IMR-90 (cell line): Measurements from ENCODE around the gene KL. TPM values are rescaled to one million over a fixed set of nuclear protein-coding genes. Genes with fewer than 3 reads are reported as not detected.

Experiments
- ATAC-seq: fragments of 200-7000 bp; cut with Tn5 transposase; 2 replicates; pipeline ENCODE4 v1.9.1; 2020; ENCODE audit warnings: low read depth, mild to moderate bottlenecking, moderate library complexity
- BruUV-seq: library from RNA; stranded (reverse); fragments of 400-500 nt; replicated peaks from 2 replicates; lab custom pipeline; 2021; lab: Mats Ljungman, UMichigan
- CTCF ChIA-PET: fragments of 300-600 bp; formaldehyde crosslinking; extraction: SDS; loops from one replicate; lab custom pipeline; 2021; ENCODE audit warnings: antibody characterized with exemption; lab: Yijun Ruan, JAX
- POLR2A ChIA-PET: fragments of 300-600 bp; sonication (Branson Sonifier 250); formaldehyde crosslinking; loops from one replicate; lab custom pipeline; 2022; ENCODE audit warnings: antibody characterized with exemption; ENCODE audit not compliant: unreplicated experiment; lab: Charles Lee
- DNase-seq: peaks from one replicate; pipeline ENCODE4 v3.0.0; 2013
- H2AFZ ChIP-seq: replicated peaks from 2 replicates; pipeline ENCODE3; 2013; ENCODE audit warnings: low read length, mild to moderate bottlenecking; ENCODE audit not compliant: poor library complexity
- H2AK5ac ChIP-seq: 2 replicates; pipeline ENCODE4 v1.6.1; 2013; ENCODE audit warnings: low read depth, low read length, inconsistent platforms
- H2AK9ac ChIP-seq: replicated peaks from 2 replicates; pipeline ENCODE3; 2013; ENCODE audit warnings: mild to moderate bottlenecking, low read depth, low read length, moderate library complexity; ENCODE audit not compliant: poor library complexity
- H2BK120ac ChIP-seq: 2 replicates; pipeline ENCODE4 v1.6.1; 2013; ENCODE audit warnings: low read depth, low read length, inconsistent platforms
- H2BK15ac ChIP-seq: 3 replicates; pipeline ENCODE4 v1.6.1; 2013; ENCODE audit warnings: low read depth, low read length, inconsistent platforms
- H2BK20ac ChIP-seq: 2 replicates; pipeline ENCODE4 v1.6.1; 2013; ENCODE audit warnings: low read depth, mild to moderate bottlenecking, inconsistent platforms, low read length, moderate library complexity
- H2BK5ac ChIP-seq: 2 replicates; pipeline ENCODE4 v1.6.1; 2013; ENCODE audit warnings: mild to moderate bottlenecking, low read depth, low read length, inconsistent platforms; ENCODE audit not compliant: poor library complexity, severe bottlenecking
- H3K14ac ChIP-seq: replicated peaks from 2 replicates; pipeline ENCODE4 v1.6.1; 2013; ENCODE audit warnings: low read depth, low read length, inconsistent platforms
- H3K18ac ChIP-seq: 2 replicates; pipeline ENCODE4 v1.6.1; 2013; ENCODE audit warnings: low read depth, low read length, control low read depth
- H3K23ac ChIP-seq: 2 replicates; pipeline ENCODE4 v1.6.1; 2013; ENCODE audit warnings: low read depth, low read length, inconsistent platforms
- H3K27ac ChIP-seq: 2 replicates; pipeline ENCODE4 v1.5.1; 2013; ENCODE audit warnings: mild to moderate bottlenecking, control low read depth, low read length; ENCODE audit not compliant: insufficient read depth
- H3K27me3 ChIP-seq: 2 replicates; pipeline ENCODE4 v1.6.1; 2013; ENCODE audit warnings: low read length; ENCODE audit not compliant: control insufficient read depth, insufficient read depth
- H3K36me3 ChIP-seq: 2 replicates; pipeline ENCODE4 v1.6.1; 2013; ENCODE audit warnings: low read length, mixed read lengths; ENCODE audit not compliant: control insufficient read depth, insufficient read depth
- H3K4ac ChIP-seq: 2 replicates; pipeline ENCODE4 v1.6.1; 2013; ENCODE audit warnings: low read depth, low read length, inconsistent platforms
- H3K4me1 ChIP-seq: 2 replicates; pipeline ENCODE4 v1.6.1; 2013; ENCODE audit warnings: low read length, mixed read lengths; ENCODE audit not compliant: control insufficient read depth, insufficient read depth
- H3K4me2 ChIP-seq: 2 replicates; pipeline ENCODE4 v1.6.1; 2013; ENCODE audit warnings: low read depth, mild to moderate bottlenecking, control low read depth, low read length, moderate library complexity
- H3K4me3 ChIP-seq: 2 replicates; pipeline ENCODE4 v1.5.1; 2013; ENCODE audit warnings: low read depth, mild to moderate bottlenecking, control low read depth, low read length, moderate library complexity; ENCODE audit not compliant: insufficient read depth
- H3K56ac ChIP-seq: 2 replicates; pipeline ENCODE4 v1.6.1; 2013; ENCODE audit warnings: low read length, inconsistent platforms; ENCODE audit not compliant: insufficient read depth; ENCODE audit errors: extremely low read depth
- H3K79me1 ChIP-seq, 2 experiments: 2 replicates each; pipeline ENCODE4 v1.6.1; 2013; ENCODE audit warnings: low read length in 2 of 2, inconsistent platforms in 1 of 2, low read depth in 1 of 2
- H3K9ac ChIP-seq: 2 replicates; pipeline ENCODE4 v1.6.1; 2013; ENCODE audit warnings: low read depth, low read length, control low read depth
- H3K9me1 ChIP-seq: 2 replicates; pipeline ENCODE4 v1.6.1; 2013; ENCODE audit warnings: low read length, inconsistent platforms; ENCODE audit not compliant: insufficient read depth
- H3K9me3 ChIP-seq: 2 replicates; pipeline ENCODE4 v1.6.1; 2013; ENCODE audit warnings: low read length; ENCODE audit not compliant: control insufficient read depth, insufficient read depth
- H4K20me1 ChIP-seq: 2 replicates; pipeline ENCODE4 v1.6.1; 2013; ENCODE audit warnings: low read length, inconsistent platforms; ENCODE audit not compliant: insufficient read depth
- H4K5ac ChIP-seq: 2 replicates; pipeline ENCODE4 v1.6.1; 2013; ENCODE audit warnings: mild to moderate bottlenecking, low read depth, low read length, control low read depth
- H4K8ac ChIP-seq, 2 experiments: 2 replicates each; pipeline ENCODE4 v1.6.1; 2013; ENCODE audit warnings: low read depth in 2 of 2, low read length in 2 of 2, control low read depth in 1 of 2, inconsistent platforms in 1 of 2
- H4K91ac ChIP-seq: 2 replicates; pipeline ENCODE4 v1.6.1; 2013; ENCODE audit warnings: low read depth, low read length, inconsistent platforms; ENCODE audit not compliant: insufficient read depth
- BHLHE40 ChIP-seq: fragments of 150-350 bp; IDR thresholded peaks from 2 replicates; pipeline ENCODE4 v1.6.1; 2016; ENCODE audit warnings: mild to moderate bottlenecking, low read depth, low read length
- CTCF ChIP-seq: conservative IDR thresholded peaks from 2 replicates; pipeline ENCODE4 v1.5.1; 2012; ENCODE audit warnings: mild to moderate bottlenecking, low read depth, low read length, improper control_type of control experiment
- WGBS, 2 experiments: methylation state at CpG; one replicate each; pipeline versions ENCODE4 v1.1.5 to v1.1.7; 2013; ENCODE audit warnings: missing lambda C conversion rate in 2 of 2; ENCODE audit not compliant: insufficient read length in 1 of 2; ENCODE audit errors: extremely low coverage in 2 of 2; 5-methylcytosine and 5-hydroxymethylcytosine counted together
- dilution Hi-C: fragments of 300-500 bp; cut with HindIII; formaldehyde crosslinking; loops from one replicate; pipeline ENCODE4 v1.14.3; 2018; ENCODE audit warnings: low sequenced_read_pairs; ENCODE audit not compliant: unreplicated experiment
- in situ Hi-C: fragments of 300-500 bp; cut with MboI; formaldehyde crosslinking; loops from 3 replicates; pipeline ENCODE4 v1.14.3; 2019; ENCODE audit warnings: low sequenced_read_pairs, inconsistent platforms, mixed read lengths
- intact Hi-C: fragments of 100-400 bp; cut with micrococcal nuclease; formaldehyde crosslinking; loops from 2 replicates; pipeline ENCODE4 v1.10.0; 2022
- polyA plus RNA-seq, 3 experiments: library from polyadenylated mRNA; depleted of rRNA; stranded (reverse); fragments of >200 nt; gene quantifications; 2 replicates each; pipeline ENCODE4 v1.2.3, GENCODE V29; 2012; ENCODE audit warnings: low replicate concordance in 1 of 3
- total RNA-seq: library from RNA; depleted of rRNA; stranded (reverse); fragments of >200 nt; gene quantifications from 2 replicates; pipeline ENCODE4 v1.2.3, GENCODE V29; 2012

The KL gene
- total and polyA plus RNA-seq, 2 of the 4 experiments (the other 2 are of a cell fraction): not detected

GRCh38 chr13:33103457-33103856 is 87.2 kb downstream of the KL start:
- no peak overlapping the region for H2AK9ac ChIP-seq
- H4K91ac ChIP-seq: no peak overlapping the region
- intact Hi-C loops: no loop called here
- no peak overlapping the region for H3K23ac ChIP-seq
- peaks cover 8 to 20% of the 10 kb centered on the region in 2 experiments for H3K79me1 ChIP-seq
- H3K9me1 ChIP-seq: peaks cover 18% of the 10 kb centered on the region
- no TSS peak for BruUV-seq
- no peaks in the 10 kb centered on the region; the same call in 1 of the 2 replicates for H3K9me3 ChIP-seq
- no peak overlapping the region for H2BK120ac ChIP-seq
- no peak overlapping the region for H3K9ac ChIP-seq
- H4K20me1 ChIP-seq: peaks cover 11% of the 10 kb centered on the region; the same call in 1 of the 2 replicates
- no peak overlapping the region for H2BK15ac ChIP-seq
- no peak for TF ChIP-seq BHLHE40
- no peak for TF ChIP-seq CTCF
- peak overlapping the region; percentile 32; the same call in 1 of the 2 replicates for H4K5ac ChIP-seq
- no peak overlapping the region for H3K4me2 ChIP-seq
- H2AFZ ChIP-seq: no peak overlapping the region
- no peak overlapping the region for H3K4ac ChIP-seq
- no peak overlapping the region for H3K14ac ChIP-seq
- dilution Hi-C loops: no loop called here
- H3K56ac ChIP-seq: no peak overlapping the region
- ATAC-seq: no peak
- in situ Hi-C loops: no loop called here
- peaks cover 17% of the 10 kb centered on the region for H3K4me1 ChIP-seq
- H3K36me3 ChIP-seq: peaks cover 36% of the 10 kb centered on the region
- no peak overlapping the region for H2BK5ac ChIP-seq
- DNase-seq: no peak
- no peak overlapping the region for H3K4me3 ChIP-seq
- no peak overlapping the region for H2BK20ac ChIP-seq
- ChIA-PET CTCF (no interaction called here), POLR2A (no interaction called here)
- H3K27me3 ChIP-seq: no peaks in the 10 kb centered on the region
- no peak overlapping the region for H3K18ac ChIP-seq
- no peak overlapping the region for H4K8ac ChIP-seq
- no peak overlapping the region for H2AK5ac ChIP-seq
- no peak overlapping the region for H3K27ac ChIP-seq
- WGBS, 2 experiments: no CpG with 5 or more reads among the region's 4 CpGs
